ENCODE data around the gene LMCD1. TPM values are rescaled to one million over a fixed set of nuclear protein-coding genes. Genes with fewer than 3 reads are reported as not detected.

The LMCD1 gene
- total and polyA plus RNA-seq, 2 of the 8 experiments (the other 6 are each of a cell fraction or from before 2014, with no cell fraction given): 12.3 to 26.5 TPM

DNA sequence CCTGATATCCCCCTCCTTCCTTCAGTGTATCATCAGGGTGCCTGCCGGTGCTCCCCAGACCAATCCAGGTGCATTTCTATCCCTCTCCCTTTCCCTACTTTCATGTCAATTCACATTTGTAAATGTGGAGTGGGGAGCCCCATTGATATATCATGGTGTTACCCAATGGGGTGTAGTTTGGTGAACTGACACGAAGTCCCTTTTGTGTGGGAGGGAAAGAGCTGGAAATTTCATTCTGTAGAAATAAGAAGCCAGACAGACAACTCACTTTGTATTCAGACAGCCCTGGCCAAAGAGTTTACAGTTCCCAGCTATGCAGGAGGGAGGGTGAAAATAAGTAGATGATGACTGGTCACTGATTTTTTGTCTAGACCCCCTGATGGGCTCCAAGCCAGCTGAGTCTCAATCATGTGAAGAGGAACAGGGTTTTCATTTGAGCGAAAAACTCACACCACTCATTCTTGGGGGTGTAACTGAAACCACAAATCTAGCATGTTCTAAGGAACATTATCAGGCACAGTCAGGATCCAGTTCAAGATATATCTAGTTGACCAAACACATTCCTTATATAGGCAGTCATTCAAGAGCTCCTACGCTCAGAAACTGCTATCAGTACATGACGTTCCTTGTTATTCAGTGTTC, 58.9 kb downstream of the LMCD1 start (continued):
- TF ChIP-seq YY1 (IDR thresholded peaks at IDR 0.05; ENCODE audit: low read depth, low read length) (no peak), EZH2 (IDR thresholded peaks at IDR 0.05; ENCODE audit: low read depth, low read length, severe bottlenecking) (no peak), HDAC2 (IDR thresholded peaks at IDR 0.05; ENCODE audit: borderline replicate concordance in 1 of 2, low read depth in 2 of 2, low read length in 2 of 2) (no peak), MAFK (IDR thresholded peaks at IDR 0.05; ENCODE audit: low read depth, low read length) (no peak), POU5F1 (IDR thresholded peaks at IDR 0.05; ENCODE audit: low read depth, low read length) (no peak), CHD2 (IDR thresholded peaks at IDR 0.05; ENCODE audit: low read length) (no peak)
- TF ChIP-seq, protein P1, sequence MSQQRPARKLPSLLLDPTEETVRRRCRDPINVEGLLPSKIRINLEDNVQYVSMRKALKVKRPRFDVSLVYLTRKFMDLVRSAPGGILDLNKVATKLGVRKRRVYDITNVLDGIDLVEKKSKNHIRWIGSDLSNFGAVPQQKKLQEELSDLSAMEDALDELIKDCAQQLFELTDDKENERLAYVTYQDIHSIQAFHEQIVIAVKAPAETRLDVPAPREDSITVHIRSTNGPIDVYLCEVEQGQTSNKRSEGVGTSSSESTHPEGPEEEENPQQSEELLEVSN (IDR thresholded peaks at IDR 0.05): no peak

All from H1 (cell line).